Measurements from ENCODE around the gene GGT1.
"Not testable (repeated sequence)": the region's sequence is repeated elsewhere in the genome, so short reads cannot be mapped to it uniquely, and the experiment has no call there.

The GGT1 gene

GRCh38 chr22:24584166-24584790, 18.7 kb upstream of the GGT1 start:
- DNase-seq = no peak

- no peak for DNase-seq
Measured at GRCh38 chr22:24584871-24585411, 18.1 kb upstream of the GGT1 start.

DNA sequence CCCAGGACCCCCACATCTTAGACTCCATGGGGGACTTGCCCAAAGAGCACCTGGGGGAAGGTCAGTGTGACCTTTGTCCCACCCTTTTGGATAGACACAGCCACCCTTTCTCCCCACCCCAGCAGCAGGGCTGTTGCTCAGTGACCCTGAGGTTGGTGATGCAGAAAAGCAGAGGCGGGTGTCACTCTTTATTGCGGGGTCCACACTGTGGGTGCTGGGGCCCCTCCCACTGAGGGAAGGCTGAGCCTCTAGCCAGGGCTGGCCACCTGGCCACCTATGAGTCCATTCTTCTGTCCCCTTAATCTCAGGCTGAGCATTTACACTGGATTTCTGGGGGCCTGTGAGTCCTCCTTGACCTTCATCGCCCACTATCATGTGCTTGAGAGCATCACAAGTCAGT, 17.5 kb upstream of the GGT1 start:
- no peak for DNase-seq

DNA sequence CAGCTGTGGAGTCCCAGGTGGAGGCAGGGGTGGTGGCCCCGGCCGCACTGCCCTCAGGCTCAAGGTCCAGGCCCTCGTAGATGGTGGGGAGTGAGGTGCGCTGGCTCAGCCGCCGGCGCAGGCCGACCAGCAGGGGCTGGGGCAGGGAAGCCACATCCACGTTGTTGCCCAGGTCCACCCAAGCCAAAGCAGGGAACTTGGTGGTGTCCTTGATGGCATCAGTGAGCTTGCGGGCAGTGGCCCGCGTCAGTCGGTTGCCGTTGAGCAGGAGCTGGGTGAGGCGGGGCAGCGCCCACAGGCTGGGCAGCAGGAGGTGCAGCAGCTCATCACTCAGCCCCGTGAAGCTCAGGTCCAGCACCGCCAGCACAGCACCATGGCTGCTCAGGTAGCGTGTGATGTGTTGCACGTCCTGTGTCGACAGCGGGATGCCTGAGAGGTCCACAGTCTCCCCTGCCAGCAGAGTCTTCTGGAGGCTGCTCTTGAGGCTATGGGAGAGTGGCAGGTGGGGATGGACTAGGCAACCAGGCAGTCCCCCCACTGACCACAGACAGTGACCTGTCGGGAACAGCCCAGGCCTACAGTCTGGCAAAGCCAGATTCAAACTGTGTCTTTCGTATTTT, 17.0 kb upstream of the GGT1 start:
- no peak for DNase-seq

DNA sequence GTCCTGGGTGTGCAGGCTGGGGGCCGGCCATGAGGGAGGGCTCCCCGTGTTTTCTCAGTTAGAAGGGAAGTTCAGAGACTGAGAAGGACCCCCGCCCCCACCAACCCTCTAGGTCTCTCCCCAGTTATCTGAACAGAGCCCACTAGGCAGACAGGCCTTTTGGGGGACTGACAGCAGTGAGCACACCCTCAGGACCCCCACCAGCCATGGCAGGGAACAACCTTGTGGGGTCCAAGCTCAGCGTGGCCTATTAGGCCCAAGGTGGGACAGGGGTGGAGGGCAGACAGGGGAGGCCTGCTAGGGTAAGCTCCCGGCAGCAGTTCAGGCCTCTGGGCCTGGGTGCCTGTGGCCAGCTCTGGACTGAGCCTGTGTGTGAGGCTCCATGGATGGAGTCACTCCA, 15.7 kb upstream of the GGT1 start:
- DNase-seq = no peak

DNA sequence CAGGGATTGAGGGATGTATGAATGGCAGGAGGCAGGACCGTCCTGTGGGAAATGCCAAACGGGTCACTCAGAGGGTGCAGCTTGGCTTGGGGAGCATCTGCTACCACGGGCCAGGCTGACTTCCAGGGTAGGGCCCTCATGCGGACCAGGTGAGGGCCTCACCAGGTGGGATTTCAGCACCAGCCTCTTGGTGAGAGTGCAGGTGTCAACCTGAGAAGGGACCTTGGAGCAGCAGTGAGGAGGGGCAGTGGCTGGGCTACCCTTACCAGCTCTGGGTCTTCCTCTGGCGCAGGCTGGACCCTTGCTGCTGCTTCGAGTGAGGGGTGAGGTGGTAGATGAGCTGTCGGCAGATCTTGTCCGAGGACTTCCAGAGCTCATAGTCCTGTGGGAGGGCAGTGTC, 15.0 kb upstream of the GGT1 start:
- DNase-seq = no peak

GRCh38 chr22:24588381-24588756, 14.6 kb upstream of the GGT1 start:
- DNase-seq = no peak

DNA sequence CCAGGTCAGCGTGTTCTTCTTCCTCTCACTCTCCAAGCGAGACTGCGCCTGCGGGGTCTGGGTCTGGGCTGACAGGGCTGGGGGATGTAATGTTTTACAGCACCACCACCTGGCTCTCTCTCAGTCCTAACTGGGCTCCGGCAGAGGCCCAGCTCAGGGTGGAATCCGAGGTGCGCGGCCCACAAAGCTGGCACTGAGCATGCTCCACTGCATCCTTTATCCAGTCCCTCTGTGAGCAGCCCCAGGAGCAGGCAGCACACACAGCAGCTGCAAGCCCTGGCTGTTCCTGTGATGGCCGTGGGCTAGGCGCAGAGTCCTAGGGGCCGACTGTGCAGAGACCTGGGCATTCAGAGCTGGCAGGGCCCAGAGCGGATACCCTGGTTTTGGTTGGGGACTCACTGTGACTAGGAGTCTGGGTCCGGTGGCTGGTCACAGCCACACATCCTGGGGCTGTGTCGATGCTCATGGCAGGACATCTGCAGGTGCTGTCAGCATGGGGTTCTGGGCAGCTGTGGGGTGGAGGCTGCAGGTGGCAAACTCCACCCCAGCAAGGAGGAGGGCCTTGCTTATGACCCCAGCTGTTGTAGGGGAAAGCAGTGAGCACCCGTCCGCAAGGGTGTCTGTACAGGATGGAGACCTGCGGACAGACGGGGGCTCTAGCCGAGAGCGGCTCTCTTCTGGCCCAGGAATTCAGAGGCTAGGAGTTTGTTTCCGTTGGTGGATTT, 14.1 kb upstream of the GGT1 start:
- DNase-seq = no peak

DNA sequence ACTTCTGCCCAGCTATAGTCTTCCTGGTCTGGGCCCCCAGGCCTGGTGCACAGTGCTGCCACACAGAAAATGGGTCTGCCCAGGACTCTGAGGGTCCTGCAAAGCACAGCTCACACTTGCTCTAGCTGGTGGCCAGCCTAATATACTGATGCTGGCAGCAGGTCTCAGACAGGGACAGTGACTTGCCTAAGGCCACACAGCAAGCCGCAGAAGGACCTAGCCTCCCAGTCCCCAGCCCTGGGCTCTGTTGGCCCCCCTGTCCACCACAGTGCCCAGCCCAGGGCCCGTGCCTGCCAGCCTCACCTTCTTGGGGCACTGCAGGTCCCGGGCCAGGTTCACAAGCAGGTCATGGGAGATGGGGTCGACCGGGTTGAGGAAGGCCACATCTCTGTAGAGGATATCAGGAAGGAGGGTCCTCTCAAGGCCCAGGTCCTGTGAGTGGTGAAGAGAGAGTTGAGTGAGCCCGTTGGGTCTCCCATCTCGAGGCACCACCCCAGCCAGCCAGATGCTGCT, 13.4 kb upstream of the GGT1 start:
- no peak for DNase-seq

DNA sequence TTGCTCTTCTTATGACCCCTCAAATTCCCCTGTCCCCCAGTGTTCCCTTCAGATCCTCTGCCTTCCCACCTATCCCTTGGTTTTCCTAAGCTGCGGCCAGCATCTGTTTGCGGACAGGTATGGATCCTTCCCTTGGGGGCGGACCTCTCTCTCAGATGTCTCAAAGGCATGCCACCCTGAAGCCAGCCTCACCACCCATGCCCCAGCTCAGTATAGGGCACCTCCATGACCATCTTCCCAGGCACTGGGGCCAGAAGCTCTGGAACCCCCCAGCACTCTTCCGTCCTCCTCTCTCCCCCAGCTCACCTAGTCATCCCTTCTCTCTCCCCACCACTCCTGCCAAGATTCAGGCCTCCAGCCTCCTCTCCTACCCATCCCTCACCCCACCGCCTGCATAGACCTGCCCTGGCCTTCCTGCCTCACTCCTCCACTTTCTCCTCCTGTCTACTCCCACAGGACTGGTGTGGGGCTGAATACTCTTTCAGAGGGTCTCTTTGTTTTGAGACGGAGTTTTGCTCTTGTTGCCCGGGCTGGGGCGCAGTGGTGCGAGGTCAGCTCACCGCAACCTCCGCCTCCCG, 12.3 kb upstream of the GGT1 start:
- DNase-seq = no peak

DNA sequence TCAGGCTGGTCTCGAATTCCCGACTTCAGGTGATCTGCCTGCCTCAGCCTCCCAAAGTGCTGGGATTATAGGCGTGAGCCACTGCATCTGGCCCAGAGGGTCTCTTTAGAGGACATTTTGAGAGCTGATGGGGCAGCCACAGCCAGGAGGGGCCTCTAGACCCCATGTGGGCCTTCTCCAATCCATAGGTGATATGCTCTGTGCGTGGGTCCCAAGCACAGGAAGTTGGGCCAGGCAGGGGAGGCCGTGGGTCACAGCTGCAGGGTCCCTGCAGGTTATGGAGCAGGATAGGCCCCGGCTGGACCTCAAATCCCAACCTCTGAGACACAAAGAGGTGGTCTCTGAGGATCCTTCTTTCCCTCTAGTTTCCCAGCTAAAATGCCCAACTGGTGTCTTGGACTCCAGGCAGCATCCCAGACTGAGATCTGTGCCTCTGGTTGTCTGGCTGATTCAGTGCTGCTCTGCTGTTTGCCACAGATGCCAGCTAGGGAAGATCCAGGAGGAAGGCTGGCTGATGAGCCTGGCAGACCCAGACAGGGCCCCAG, 11.6 kb upstream of the GGT1 start:
- DNase-seq = no peak

DNA sequence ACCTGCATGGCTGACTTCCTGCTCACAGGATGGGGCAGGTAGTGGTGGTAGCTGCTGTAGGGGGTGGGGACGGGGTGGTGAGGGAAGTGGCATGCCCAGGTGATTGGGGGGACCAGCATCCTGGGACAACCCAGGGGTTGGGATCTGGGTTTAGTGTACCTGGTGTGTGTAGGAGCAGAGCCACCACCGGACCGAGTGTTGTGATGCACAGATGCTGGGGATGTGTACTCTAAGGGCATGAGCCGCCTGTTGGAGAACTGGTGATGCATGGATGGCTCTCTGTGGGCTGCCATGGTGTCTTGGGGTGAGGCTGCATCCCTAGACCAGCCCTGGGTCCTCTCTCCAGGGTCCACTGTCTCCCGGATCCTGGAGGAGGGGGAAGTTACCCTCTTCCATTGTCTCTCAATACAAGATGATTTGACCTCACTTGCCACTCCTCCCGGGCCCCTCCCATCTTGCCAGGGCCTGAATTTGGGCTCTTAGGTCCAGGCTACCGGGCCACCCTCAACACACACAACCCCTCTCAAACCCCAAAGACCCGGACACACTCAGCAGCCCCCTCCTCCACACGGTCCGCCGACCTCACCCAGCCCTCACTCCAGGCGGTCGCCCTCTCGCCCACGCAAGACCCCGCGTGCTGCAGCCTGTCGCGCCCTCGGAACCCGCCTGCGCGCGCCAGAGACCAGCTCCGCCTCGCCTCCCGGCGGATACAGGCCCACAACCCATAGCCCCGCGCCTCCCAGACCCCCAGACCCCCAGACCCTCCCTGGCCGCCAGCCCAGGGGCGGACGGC, 10.7 kb upstream of the GGT1 start:
- DNase-seq = no peak

DNA sequence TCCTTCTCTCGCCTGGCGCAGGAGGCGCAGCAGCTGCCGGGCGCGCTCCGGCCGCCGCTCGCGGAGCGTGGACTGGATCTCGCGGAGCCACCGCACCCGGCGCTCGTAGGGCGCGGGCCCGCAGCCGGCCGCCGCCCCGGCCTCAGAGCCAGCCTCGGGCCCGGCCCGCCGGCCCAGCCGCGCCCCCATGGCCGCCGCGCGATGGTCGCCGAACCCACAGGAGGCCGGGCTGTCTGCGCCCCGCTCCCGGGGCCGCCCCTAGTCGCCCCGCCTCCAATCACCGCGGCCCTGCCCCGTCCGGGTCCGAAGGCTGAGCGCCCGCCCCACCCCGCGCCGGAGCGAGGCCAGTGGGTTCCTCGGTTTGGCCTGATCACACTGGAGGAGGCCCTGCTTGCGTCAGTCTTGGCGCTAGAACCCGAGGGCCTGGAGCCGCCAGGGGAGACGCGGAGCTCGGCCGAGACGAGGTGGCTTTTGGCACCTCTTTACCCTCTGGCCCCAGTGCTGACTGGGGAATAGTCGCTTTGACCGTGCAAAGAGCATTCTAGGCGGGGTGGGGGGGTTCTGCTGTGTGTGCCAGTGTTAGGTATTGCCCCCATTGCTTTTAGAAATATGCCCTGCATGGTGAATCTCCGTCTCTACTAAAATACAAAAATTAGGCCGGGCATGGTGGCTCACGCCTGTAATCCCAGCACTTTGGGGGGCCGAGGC, 10.0 kb upstream of the GGT1 start, which contains the start of gene LRRC75B:
Gene LRRC75B, minus strand, starts transcription at position 223 of the 708 bp plus-strand sequence. Its CDS starts 34 bp downstream, at position 189.
- peak; percentile 13 for DNase-seq

- DNase-seq = not testable (repeated sequence)
Measured at GRCh38 chr22:24593559-24593835, 9.5 kb upstream of the GGT1 start.

- DNase-seq = no peak
Measured at GRCh38 chr22:24593836-24594568, 9.0 kb upstream of the GGT1 start.

DNA sequence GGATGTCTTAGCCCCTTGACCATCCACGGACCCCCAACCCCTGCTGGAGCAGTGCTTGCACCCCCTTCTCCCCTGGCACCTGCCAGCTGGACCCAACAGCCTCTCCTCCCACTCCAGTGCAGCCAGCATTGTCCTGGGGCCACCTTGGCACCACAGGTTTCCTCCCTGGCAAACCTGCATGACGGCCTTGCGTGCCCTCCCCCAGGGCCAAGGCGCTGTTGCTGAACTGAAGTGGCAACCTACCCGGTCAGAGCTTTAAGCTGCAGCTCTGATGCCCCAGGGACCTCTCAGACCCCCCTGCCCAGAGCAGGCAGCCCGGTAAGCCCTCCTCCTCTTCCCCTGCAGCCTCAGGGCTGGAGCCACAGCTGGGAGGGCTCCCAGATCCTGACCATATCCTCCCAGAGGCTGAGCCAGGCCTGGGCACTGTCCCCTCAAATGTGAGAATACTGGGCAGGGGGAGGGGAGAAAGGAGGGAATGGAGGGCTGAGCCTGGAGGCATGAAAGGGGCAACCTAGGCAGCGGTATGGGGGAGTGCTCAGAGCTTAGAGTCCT, 8.3 kb upstream of the GGT1 start:
- DNase-seq = no peak

GRCh38 chr22:24595228-24595627, 7.8 kb upstream of the GGT1 start:
- DNase-seq = no peak

DNA sequence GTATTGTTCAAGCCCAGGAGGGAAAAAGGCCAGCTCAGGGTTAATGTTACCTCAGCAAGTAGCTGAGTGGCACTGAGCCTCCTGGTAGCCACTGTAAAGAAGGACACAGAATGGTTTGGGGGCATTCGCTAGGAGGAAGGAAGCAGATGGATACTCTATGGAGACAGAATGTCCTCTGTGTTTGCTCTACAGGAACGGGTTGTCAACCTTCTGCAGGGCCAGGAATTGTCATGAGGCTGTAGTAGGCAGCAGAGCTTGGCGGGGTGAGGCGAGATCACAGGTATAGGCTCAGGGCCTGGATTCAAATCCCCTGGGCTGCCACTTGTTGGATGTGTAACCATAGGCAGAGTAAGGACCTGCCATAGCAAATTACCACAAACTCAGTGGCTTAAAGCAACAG, 7.1 kb upstream of the GGT1 start:
- no peak for DNase-seq

GRCh38 chr22:24597076-24597475, 5.9 kb upstream of the GGT1 start:
- DNase-seq = not testable (repeated sequence)

- no peak for DNase-seq
Measured at GRCh38 chr22:24599514-24599913, 3.5 kb upstream of the GGT1 start.
